NCI-H2081 (cell line): ENCODE data around the gene CLRN3.

Experiments
- DNase-seq, 2 experiments: peaks; one replicate each; lab custom pipeline; 2025; lab: John Stamatoyannopoulos, UW

The CLRN3 gene

DNA sequence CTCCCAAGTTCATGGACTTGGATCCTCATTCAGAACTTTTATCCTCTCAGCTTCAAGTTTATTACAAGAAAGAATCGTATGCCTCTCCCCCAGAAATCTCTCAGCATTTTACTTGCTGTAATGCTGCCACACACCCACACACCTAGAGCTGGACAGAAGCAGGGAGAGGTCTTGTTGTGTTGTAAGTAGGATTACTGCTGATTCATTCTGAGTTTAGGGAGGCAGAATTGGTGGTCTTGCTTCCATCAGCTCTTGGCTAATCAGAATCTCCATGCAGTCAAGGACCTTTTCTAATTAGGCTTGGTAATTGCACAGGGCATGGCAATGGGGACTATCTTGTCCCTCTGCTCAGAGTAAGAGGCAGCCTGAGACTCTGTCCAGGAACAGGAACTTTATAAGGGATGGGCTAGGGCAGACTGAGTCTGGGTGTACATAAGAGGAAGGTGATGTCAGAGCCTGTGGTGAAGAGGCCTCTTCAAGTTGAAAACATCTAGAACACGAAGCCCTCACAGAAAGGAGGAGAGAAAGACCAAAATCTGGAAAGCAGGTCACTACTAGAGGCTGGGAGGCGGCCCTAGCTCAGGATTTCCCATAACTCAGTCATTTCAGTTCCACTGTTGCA lies 7.1 kb upstream of the CLRN3 start:
- DNase-seq, result no peak

DNA sequence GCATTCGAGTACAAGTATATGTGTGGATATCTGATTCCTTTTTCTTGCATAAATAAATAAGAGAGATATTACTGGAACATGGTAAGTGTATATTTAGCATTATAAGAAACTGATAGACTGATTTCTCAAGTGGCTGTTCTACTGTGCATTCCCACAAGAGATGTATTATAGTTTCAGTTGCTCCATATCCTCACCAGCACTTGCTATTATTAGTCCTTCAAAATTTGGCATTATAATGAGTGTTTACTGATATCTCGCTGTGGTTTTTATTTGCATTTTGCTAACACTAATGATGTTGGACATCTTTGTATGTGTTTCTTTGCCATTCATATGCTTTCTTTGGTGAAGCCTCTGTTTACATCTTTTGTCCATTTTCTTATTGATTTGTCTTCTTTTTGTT lies 4.4 kb upstream of the CLRN3 start:
- DNase-seq, result no peak

DNA sequence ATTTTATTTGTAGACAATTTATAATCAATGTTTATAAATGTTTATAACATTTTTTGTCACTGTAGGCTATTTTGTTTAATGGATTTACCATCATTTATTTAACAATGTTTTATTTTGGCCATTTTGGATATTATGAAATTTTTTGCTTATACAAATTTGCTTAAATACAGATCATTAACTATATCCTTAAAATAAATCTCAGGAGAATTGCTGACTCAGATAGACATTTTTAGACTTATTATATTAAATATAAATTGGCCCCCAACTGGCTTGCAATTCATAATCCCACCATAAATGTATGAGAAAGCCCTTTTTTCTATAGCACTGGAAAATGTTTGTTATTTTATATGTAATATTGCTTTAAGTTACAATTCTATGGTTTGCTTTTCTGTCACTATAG lies 3.8 kb upstream of the CLRN3 start:
- no peak for DNase-seq

DNA sequence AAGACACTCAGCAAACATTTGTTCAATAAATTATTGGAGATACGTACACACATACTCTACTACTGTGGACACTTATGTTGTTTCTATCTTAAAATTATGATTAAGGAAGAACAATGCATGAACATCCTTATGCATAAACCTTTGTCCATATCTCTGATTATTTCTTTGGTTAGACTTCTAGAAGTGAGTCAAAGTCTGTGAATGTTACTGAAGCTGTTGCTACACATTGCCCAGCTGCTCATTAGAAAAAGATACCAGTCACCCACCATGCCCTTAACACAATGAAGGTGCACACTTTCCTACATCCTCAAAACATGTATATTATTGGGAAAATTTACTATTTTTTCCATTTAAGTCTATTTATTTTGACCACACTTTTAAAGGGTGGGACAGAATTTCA lies 1.4 kb upstream of the CLRN3 start:
- no peak for DNase-seq

DNA sequence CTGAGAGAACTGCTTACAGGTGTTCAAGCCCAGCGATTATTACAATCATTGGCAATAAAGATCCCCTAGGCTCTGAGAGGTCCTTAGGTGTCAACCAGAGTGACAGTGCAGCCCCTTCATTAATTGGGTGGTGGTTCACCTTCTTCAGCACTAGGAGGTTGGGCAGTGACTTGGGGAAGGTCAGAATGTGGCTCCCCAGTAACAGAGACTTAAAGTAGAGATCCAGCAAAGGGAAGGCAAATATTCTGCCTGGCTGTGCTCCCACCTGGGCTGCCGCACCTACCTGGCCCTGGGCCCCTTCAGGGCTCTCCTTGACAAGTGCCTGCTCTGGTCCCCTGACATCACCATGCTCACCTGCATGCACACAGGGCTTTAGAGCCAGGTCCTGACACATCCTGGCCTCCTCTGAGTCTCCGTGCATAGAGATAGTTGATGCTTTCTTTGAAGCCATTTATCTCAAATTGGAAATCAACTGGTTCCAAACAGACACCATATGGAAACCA lies 1.9 kb downstream of the CLRN3 start:
- DNase-seq, result no peak

DNA sequence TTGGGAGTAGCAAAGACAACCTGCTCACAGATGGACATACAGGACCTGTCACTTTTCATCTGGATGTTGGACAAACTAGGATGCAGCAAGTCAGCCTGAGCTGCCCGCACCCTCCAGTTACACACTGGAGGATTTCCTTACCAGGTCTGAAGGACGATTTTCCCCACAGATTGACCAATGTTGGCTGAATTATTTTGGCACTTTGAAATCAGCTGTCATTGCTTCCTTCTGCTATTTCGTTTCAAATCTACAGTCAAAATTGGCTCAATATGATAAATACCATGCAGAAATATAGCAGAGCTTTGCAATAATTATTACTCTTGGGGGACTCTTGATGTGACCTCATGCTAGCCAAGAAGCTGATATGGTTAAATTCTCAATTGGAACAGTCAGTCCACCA lies 2.5 kb downstream of the CLRN3 start:
- DNase-seq, result no peak

DNA sequence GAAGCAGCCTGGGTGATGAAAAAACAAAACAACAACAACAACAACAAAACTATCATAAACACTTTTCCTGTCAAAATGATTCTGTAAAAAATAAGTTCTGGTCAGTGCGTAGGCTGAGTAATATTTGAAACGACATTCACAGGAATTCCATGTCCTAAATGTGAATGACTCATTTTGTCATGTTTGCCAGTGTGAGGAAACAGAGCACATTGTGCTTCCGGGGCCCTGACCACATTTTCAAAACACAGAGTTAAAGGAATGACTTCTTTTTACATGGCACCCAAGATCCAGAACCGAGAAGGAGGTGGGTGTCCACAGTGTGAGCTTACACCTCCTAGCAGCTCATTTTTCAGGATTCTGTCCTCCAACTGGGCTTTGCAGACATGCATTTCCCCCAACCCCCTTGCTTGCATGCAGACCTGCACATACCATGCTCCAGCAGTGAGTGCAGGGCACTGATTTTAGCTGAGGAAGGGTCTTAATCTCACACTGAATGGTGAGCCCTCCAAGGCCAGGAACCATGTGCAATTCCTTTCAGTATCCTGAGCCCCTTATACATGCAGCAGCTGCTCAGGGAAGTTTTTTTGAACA lies 3.0 kb downstream of the CLRN3 start:
- DNase-seq, result no peak

DNA sequence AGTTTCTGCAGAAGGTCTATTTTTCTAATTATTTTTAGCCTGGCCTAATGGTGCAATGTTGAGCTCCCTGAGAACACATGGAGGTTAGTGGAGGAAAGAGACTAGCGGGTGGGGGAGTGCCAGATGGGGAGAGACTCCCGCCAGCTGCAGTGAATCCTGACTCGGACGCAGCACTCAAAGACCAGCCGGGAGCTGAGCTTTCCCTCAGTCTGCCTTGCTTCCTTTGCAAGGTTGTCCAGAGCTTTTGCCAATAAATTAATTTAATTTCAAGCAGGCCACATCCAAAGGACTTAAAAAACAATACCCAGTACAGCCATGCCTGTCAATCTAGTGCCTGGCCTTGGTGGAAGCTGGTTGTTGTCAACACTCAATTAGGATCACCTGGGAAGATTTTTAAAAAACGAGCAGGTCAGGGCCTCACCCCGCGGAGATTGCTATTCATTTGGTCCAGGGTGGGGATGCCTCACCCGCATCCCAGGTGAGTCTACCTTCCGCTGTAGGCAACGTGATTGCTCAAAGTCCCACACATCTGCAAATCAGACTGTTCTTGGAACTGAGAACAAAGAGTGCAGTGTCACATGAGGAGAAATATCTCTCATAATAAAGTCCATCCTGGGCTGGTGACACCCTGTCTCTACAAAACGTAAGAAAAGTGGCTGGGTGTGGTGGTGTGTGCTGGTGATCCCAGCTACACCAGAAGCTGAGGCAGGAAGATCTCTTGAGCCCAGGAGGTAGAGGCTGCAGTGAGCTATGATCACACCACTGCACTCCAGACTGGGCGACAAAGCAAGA lies 4.0 kb downstream of the CLRN3 start:
- no peak for DNase-seq

DNA sequence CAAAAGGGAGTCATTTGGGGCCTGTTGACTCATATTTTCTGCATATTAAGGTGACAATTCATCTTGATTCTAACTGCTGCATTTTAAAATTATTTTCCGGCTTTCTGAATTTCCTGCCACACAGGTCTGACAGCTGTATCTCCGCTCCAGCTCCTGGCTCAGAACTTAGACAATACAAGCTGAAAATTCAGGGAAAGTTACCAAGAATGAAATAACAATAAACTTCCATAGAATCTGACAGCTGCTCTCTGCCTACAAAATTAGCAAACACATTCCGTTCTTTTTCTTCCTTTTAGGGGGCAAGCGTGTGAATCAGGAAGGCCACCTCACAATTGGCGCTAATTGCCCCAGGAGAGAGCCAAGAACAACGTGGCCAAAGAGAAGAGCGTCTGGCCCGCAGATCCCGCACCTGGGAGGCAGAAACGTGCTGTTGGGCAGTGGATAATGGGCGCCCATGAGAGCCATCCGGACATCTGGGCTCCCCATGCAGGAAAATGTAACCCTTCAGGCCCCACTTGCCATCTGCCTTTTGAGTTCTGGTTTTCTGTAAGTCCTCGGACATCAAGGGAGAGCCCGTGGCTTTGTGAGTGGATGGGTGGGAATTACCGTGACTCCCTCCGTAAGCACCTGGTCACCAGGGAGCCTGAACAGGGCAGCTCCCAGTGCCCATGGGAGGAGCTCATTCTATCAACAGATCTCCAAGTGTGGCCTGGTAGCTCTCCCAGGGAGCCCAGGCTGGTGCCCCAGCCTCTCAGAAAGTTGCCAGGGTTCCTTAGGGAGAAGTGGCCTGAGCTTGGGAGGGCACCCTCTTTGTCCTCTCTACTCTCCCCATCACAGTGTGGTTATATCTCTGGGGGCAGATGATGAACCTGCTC lies 5.0 kb downstream of the CLRN3 start:
- DNase-seq, result no peak

DNA sequence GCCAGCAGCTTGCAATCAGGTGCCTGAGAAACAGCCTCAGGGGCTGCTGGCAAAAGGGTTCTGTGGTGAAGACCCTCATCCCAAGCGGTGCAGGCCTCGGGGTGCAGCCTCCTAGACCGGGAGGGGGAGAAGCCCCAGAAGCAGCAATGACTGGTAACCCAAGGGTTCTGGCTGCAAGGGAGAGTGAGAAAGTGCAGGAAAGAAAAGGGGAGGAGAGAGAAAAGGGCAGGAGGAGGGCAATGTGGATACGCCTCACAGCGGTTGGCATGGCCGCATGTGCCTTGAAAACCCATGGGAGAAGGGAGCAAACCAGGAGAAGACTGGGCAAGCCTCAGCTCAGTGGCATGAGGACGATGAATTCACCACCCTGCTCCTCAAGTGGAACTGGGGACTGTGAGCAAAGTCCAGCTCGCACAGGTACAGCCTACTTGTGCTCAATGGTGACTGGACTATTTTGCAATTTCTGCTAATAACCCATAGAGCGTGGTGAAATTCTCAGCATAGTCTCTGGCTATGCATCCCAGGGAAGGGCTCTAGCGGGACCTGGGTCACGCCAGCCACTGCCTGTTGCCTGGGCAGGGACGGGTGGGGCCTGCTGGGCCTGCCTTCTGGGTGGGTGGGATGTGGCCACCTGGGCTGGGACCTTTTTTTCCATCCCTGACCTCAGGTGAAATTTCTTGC lies 6.2 kb downstream of the CLRN3 start:
- DNase-seq, result no peak

DNA sequence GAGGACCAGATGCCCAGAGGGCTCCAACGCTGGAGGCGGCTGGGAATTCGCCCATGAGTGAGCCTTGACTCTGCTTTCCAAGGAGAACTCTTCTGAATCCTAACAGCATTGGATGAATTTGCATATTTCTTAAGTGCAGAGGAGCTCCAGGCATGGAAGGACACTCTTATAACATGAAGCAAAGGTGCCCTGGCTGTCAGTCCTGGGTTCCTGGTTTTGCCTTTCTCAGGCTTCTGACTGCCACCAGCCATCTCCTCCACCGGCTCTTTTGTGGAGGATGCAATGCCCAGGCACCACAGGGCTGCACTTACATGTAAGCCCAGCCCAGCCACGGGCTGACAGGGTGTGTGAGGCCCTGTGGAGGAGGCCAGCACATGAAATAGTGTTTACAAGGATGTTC lies 8.2 kb downstream of the CLRN3 start:
- DNase-seq, result no peak

DNA sequence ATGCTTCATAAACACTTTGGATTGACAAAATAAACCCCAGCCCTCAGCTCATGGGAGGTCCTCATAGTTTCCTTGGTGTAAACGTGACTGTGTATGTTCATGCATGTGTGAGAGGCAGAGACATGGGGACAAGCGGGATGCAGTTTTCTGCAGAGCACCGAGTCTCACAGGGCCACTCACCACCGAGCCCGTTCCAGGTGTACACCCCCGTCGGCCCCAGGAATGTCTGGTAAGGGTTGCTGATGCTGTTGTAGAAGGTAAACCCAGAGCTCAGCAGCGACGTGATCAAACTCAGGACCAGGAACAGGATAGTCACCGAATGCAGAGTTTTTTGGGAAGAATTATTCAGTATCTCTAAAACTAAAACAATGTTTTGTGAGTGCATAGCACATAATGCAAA lies 9.2 kb downstream of the CLRN3 start:
- DNase-seq, result no peak

DNA sequence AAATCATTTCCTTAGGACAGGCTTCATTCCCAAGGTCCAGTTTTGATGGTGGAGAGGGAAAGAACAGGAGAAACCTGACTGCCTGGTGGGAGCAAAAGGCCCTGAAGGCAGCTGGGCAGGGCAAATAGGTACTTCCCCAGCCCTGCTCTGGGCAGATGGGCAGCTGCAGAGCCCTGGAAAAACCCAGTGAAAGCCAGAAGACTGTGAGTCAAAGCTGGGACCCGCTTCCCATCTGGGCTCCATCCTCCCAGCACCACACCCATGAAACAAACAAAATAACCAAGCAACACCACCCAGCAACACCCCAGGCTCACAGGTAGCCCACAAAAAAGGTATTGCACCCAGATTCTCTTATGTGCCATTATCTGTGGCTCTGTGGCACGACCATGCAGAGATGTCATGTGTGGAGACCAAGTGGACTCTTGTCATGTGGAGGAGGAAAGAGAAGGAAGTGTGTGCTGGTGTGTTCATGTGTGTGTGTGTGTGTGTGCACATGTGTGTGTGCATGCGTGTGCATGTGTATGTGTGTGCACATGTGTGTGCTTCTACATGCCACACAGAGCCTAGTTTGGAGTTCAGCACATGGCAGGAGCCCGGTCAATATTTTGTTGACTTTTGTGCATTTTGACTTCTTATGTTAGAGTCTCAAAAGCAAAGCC lies 9.8 kb downstream of the CLRN3 start:
- DNase-seq, result no peak

DNA sequence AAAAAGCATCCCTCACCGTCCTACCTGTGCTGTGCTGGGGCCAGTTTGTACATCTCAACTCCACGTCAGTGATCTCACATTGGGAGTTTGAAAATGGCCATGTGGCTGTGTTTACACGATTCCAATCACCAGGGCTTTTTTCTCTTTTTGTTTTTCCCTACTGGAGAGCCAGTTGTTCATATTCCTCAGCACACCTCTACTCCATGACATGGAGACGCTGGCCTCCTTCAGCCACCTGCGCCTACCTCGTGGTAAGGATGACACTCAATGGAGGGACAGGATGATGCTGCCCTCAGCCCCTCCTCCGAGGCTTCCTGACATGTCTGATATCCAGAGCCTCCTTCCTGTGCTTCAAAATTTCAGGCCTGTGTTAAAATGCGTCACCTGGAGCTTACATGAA lies 10.3 kb downstream of the CLRN3 start:
- DNase-seq, result no peak

DNA sequence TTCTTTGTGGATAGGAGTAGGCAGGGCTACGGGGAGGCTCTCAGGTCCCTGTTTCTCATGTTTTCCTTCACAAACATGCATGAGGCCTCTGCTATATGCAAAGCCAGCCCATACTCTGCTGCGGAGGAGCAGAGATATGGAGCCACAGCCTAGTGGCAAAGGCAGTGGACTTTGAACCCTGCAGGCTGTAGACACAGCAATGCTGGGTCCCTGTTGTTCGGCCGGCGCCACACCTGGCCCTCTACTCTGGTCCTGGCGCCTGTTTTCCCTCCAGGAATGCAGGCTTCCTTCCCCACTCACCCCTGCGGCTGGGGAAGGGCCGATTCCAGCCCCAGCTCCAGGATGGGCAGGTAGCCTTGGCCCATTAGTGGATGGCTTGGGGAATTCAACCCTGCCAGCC lies 11.5 kb downstream of the CLRN3 start:
- no peak for DNase-seq

DNA sequence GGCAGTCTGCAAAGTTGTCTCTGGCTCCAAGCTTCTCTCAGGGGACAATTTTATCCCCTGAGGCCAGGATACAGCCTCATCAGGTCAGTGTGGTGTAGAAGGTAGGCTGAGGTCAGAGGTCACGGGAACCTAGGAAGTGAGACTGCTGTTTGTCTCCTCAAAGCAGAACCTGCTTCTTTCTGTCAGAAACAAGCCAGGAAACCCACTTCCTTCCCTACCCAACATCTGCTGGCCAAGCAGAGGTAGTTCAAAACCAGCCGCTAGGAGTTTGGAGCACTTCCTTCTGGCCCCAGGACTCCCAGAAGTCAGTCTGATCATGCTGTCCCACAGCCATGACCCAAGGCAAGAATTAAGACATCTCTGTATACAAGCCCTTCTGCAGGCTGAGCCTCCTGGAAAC lies 12.2 kb downstream of the CLRN3 start:
- DNase-seq, result no peak

DNA sequence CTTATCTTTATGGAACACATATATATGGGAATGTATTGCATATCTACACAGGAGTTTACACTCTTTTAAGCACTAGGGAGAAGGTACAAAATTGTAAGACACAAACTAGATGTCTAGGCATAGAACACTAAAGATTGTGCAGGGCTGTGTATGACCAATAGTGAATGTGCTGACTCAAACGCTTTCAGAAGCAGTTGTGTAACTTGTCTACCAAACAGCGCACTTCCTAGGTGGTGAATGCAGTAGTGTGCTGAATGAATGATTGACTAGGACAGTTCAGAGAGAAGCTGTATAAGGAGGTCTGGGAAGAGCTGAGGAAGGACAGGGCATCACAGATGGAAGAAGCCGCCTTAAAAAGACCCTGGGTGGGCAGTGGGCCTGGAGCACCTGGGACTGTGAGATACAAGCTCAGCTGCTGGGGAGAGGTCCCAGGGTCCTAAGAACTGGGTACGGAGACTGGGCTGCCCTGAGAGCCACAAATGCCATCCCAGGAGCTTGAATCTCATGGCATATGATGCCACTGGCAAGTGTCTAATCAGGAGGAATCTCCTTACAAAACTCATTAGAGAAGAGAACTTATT lies 14.2 kb downstream of the CLRN3 start:
- DNase-seq, result no peak

DNA sequence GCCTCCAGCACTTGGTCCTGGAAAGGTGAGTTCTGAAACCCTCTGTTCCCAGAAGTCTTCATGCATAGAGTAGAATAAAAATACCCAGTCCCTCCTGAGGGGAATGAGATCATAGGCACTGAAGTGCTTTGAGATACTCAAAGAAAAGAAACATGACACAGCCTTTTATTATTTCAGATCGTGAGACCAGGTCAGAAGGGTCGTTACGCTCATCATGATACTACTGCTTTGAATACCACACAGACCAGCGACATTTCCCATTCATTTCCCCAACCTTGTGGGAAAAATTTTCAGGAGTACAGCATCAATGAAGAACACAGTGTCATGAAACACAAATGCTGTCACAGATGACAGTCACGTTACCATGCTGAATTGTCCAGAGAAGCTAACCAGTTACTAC lies 15.0 kb downstream of the CLRN3 start:
- no peak for DNase-seq

DNA sequence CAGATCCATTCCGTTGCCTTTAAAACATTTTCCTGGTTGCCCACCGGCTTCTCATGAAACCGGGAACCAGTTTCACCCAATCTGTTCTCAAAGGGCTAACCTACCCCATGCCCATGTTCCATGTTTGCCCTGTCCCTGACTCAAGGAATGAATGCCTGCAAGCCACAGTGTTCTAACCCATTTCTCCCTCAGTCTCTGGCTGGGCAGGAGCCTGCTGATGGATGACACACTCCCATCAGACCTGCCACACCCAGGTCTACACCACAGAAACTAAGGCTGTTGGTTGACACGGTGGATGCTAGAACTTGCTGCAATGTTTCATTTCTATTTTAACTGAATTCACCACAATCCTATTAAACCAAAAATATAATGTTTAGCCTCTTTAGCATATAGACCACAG lies 15.6 kb downstream of the CLRN3 start:
- no peak for DNase-seq

DNA sequence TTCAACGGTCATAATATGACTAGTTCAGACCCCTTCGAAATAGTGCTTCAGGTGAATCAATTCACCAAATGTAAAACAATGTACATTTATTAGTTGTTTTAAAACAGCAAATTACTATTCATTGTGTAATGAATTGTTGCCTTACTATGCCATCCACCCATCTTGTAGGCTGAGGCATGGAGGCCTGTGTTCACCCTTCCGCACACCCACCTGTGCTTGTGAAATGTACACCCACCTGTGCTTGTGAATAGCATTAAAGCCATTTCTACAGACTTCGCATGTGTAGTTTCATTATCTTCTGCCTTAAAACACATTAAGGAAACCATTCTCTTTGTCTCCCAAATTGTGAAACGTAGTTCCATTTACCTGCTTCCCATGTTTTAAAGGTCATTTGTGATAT lies 16.8 kb downstream of the CLRN3 start:
- no peak for DNase-seq

DNA sequence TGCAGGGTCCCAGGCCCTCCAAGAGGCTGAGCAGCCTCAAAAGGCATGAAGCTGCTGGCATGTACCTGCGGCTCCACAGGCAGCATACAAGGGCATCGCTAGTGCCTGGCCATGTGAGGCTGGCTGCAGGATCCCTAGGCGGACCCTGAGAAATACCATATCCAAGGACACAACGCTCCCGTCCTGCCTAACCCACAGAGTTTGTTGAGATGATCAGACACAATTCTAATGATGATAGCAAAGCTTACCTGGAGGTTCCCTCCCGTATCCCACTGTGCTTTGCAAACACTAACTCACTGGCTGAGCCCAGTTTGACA lies 17.3 kb downstream of the CLRN3 start:
- DNase-seq, result no peak
